Measurements from ENCODE around the gene GGTLC2.
"Not testable (repeated sequence)": the region's sequence is repeated elsewhere in the genome, so short reads cannot be mapped to it uniquely, and the experiment has no call there.

The GGTLC2 gene

GRCh38 chr22:22605074-22605404, 39.4 kb upstream of the GGTLC2 start:
- Histone ChIP-seq H3K36me3 (ENCODE audit: insufficient read depth, low read length) (no peaks in the 10 kb centered on the region), H3K4me2 (ENCODE audit: insufficient read depth, low read length) (no peak overlapping the region), H3K79me2 (ENCODE audit: insufficient read depth, low read length) (no peaks in the 10 kb centered on the region), H3K9ac (ENCODE audit: low read depth, low read length) (no peak overlapping the region), H3K27me3 (ENCODE audit: insufficient read depth, low read length, poor library complexity) (no peaks in the 10 kb centered on the region), H3K9me3 (ENCODE audit: insufficient read depth, low read length, severe bottlenecking) (no peaks in the 10 kb centered on the region), H3K4me3 (ENCODE audit: low read depth in 1 of 2, low read length in 2 of 2) (no peak overlapping the region), H3K4me1 (ENCODE audit: insufficient read depth, low read length) (0 out of 2 replicates have a peak, but pooled peaks cover under 1% of the 10 kb centered on the region), H4K20me1 (ENCODE audit: insufficient read depth, low read length) (no peaks in the 10 kb centered on the region), H3K27ac (ENCODE audit: low read length) (no peak overlapping the region), H2AFZ (ENCODE audit: low read depth, low read length) (no peak overlapping the region)
- TF ChIP-seq CTCF (IDR thresholded peaks at IDR 0.05; ENCODE audit: borderline replicate concordance, extremely low read depth, low read length, poor library complexity, severe bottlenecking) (no peak), EZH2 (IDR thresholded peaks at IDR 0.05; ENCODE audit: borderline replicate concordance, low read depth, low read length, severe bottlenecking) (no peak)
- DNase-seq, result no peak
- ATAC-seq (ENCODE audit: insufficient read depth, low read depth), result no peak

- DNase-seq; H2AFZ ChIP-seq (ENCODE audit: low read depth, low read length); H3K79me2 ChIP-seq (ENCODE audit: insufficient read depth, low read length); H3K36me3 ChIP-seq (ENCODE audit: insufficient read depth, low read length); H3K4me2 ChIP-seq (ENCODE audit: insufficient read depth, low read length); H3K4me3 ChIP-seq (ENCODE audit: low read depth in 1 of 2, low read length in 2 of 2); H4K20me1 ChIP-seq (ENCODE audit: insufficient read depth, low read length); H3K9ac ChIP-seq (ENCODE audit: low read depth, low read length); H3K27ac ChIP-seq (ENCODE audit: low read length); H3K27me3 ChIP-seq (ENCODE audit: insufficient read depth, low read length, poor library complexity); H3K4me1 ChIP-seq (ENCODE audit: insufficient read depth, low read length); ATAC-seq (ENCODE audit: insufficient read depth, low read depth); H3K9me3 ChIP-seq (ENCODE audit: insufficient read depth, low read length, severe bottlenecking): not testable (repeated sequence)
Measured at GRCh38 chr22:22608022-22608421, 36.4 kb upstream of the GGTLC2 start.

GRCh38 chr22:22609291-22609690, 35.1 kb upstream of the GGTLC2 start:
- H3K4me3 ChIP-seq (ENCODE audit: low read depth in 1 of 2, low read length in 2 of 2), result no peak overlapping the region
- ATAC-seq (ENCODE audit: insufficient read depth, low read depth), result no peak
- H3K36me3 ChIP-seq (ENCODE audit: insufficient read depth, low read length), result no peaks in the 10 kb centered on the region
- TF ChIP-seq EZH2 (IDR thresholded peaks at IDR 0.05; ENCODE audit: borderline replicate concordance, low read depth, low read length, severe bottlenecking) (no peak), CTCF (IDR thresholded peaks at IDR 0.05; ENCODE audit: borderline replicate concordance, extremely low read depth, low read length, poor library complexity, severe bottlenecking) (no peak)
- DNase-seq, result no peak
- no peaks in the 10 kb centered on the region for H3K4me1 ChIP-seq (ENCODE audit: insufficient read depth, low read length)
- H3K27ac ChIP-seq (ENCODE audit: low read length), result no peak overlapping the region
- no peaks in the 10 kb centered on the region for H3K9me3 ChIP-seq (ENCODE audit: insufficient read depth, low read length, severe bottlenecking)
- no peaks in the 10 kb centered on the region for H4K20me1 ChIP-seq (ENCODE audit: insufficient read depth, low read length)
- no peak overlapping the region for H3K4me2 ChIP-seq (ENCODE audit: insufficient read depth, low read length)
- peaks cover 5% of the 10 kb centered on the region for H3K27me3 ChIP-seq (ENCODE audit: insufficient read depth, low read length, poor library complexity)
- no peak overlapping the region for H3K9ac ChIP-seq (ENCODE audit: low read depth, low read length)
- H2AFZ ChIP-seq (ENCODE audit: low read depth, low read length), result no peak overlapping the region
- no peaks in the 10 kb centered on the region for H3K79me2 ChIP-seq (ENCODE audit: insufficient read depth, low read length)

- ATAC-seq (ENCODE audit: insufficient read depth, low read depth) (no peak), DNase-seq (no peak)
- H4K20me1 ChIP-seq (ENCODE audit: insufficient read depth, low read length), result no peaks in the 10 kb centered on the region
- H3K36me3 ChIP-seq (ENCODE audit: insufficient read depth, low read length), result no peaks in the 10 kb centered on the region
- H3K79me2 ChIP-seq (ENCODE audit: insufficient read depth, low read length), result no peaks in the 10 kb centered on the region
- H3K27me3 ChIP-seq (ENCODE audit: insufficient read depth, low read length, poor library complexity), result peaks cover 5% of the 10 kb centered on the region
- H3K9me3 ChIP-seq (ENCODE audit: insufficient read depth, low read length, severe bottlenecking), result no peaks in the 10 kb centered on the region
- TF ChIP-seq CTCF (IDR thresholded peaks at IDR 0.05; ENCODE audit: borderline replicate concordance, extremely low read depth, low read length, poor library complexity, severe bottlenecking) (no peak), EZH2 (IDR thresholded peaks at IDR 0.05; ENCODE audit: borderline replicate concordance, low read depth, low read length, severe bottlenecking) (no peak)
- no peak overlapping the region for H3K27ac ChIP-seq (ENCODE audit: low read length)
- no peak overlapping the region for H3K9ac ChIP-seq (ENCODE audit: low read depth, low read length)
- H3K4me2 ChIP-seq (ENCODE audit: insufficient read depth, low read length), result no peak overlapping the region
- H2AFZ ChIP-seq (ENCODE audit: low read depth, low read length), result no peak overlapping the region
- no peak overlapping the region for H3K4me3 ChIP-seq (ENCODE audit: low read depth in 1 of 2, low read length in 2 of 2)
- no peaks in the 10 kb centered on the region for H3K4me1 ChIP-seq (ENCODE audit: insufficient read depth, low read length)
Measured at GRCh38 chr22:22612516-22612915, 31.9 kb upstream of the GGTLC2 start.

All from DND-41 (cell line).